Endodermal cell (in vitro differentiated cells): ENCODE data around the gene NHLH1. TPM values are rescaled to one million over a fixed set of nuclear protein-coding genes. Genes with fewer than 3 reads are reported as not detected.
A peak's percentile ranks its signal among the peaks of the same experiment; 100 is the strongest.

Experiments used
- DNase-seq: peaks from one replicate; pipeline ENCODE4 v3.0.0-alpha.2; 2017
- H3K27ac ChIP-seq: 2 replicates; pipeline ENCODE4 v1.5.1; 2013; ENCODE audit warnings: mild to moderate bottlenecking, low read depth, low read length, moderate library complexity
- H3K27me3 ChIP-seq: 2 replicates; pipeline ENCODE4 v1.6.1; 2013; ENCODE audit warnings: mild to moderate bottlenecking, low read length, moderate library complexity; ENCODE audit not compliant: insufficient read depth, control insufficient read depth, poor library complexity, severe bottlenecking
- H3K36me3 ChIP-seq: 2 replicates; pipeline ENCODE4 v1.7.0; 2013; ENCODE audit warnings: mild to moderate bottlenecking, low read length, moderate library complexity; ENCODE audit not compliant: control insufficient read depth, insufficient read depth
- H3K4me1 ChIP-seq: one replicate; pipeline ENCODE4 v1.7.0; 2013; ENCODE audit warnings: low read length; ENCODE audit not compliant: control insufficient read depth, insufficient read depth
- H3K4me3 ChIP-seq: 2 replicates; pipeline ENCODE4 v1.5.1; 2013; ENCODE audit warnings: mild to moderate bottlenecking, low read length, moderate library complexity
- H3K9ac ChIP-seq: 2 replicates; pipeline ENCODE4 v1.6.1; 2013; ENCODE audit warnings: mild to moderate bottlenecking, low read length, moderate library complexity; ENCODE audit not compliant: poor library complexity, severe bottlenecking; ENCODE audit errors: extremely low read depth
- H3K9me3 ChIP-seq: 2 replicates; pipeline ENCODE4 v1.6.1; 2013; ENCODE audit warnings: mild to moderate bottlenecking, low read length, moderate library complexity; ENCODE audit not compliant: control insufficient read depth
- H3K27ac Mint-ChIP-seq: 2 replicates; pipeline ENCODE4 v1.8.0; 2020; ENCODE audit warnings: mixed read lengths
- H3K27me3 Mint-ChIP-seq: 2 replicates; pipeline ENCODE4 v1.8.0; 2021; ENCODE audit warnings: mild to moderate bottlenecking, mixed read lengths; ENCODE audit not compliant: insufficient read depth
- H3K36me3 Mint-ChIP-seq: 2 replicates; pipeline ENCODE4 v1.8.0; 2020; ENCODE audit warnings: low read depth, mixed read lengths
- H3K4me1 Mint-ChIP-seq: 2 replicates; pipeline ENCODE4 v1.8.0; 2020; ENCODE audit warnings: mixed read lengths
- H3K4me3 Mint-ChIP-seq: 2 replicates; pipeline ENCODE4 v1.8.0; 2020; ENCODE audit warnings: mild to moderate bottlenecking, moderate library complexity, mixed read lengths
- H3K9me3 Mint-ChIP-seq: 2 replicates; pipeline ENCODE4 v1.8.0; 2020; ENCODE audit warnings: mild to moderate bottlenecking, mixed read lengths
- CTCF ChIP-seq: fragments of 200-600 bp; sonication (generic); conservative IDR thresholded peaks from 2 replicates; pipeline ENCODE4 v1.5.0; 2021; ENCODE audit warnings: antibody characterized with exemption, mild to moderate bottlenecking
- WGBS, 2 experiments: methylation state at CpG; one replicate each; pipeline versions ENCODE4 v1.1.5 to v1.1.7; 2013; ENCODE audit warnings: missing lambda C conversion rate in 2 of 2, mixed read lengths in 1 of 2; ENCODE audit not compliant: insufficient coverage in 1 of 2, insufficient read length in 1 of 2; 5-methylcytosine and 5-hydroxymethylcytosine counted together
- long read RNA-seq, 4 experiments: library from polyadenylated mRNA in 2 of 4; library from RNA in 1 of 4; library from capped mRNA in 1 of 4; stranded (forward) in 3 of 4; unstranded in 1 of 4; transcript quantifications; one replicate each; pipeline ENCODE4 v2.0.0, GENCODE V29; 2020 to 2021; ENCODE audit warnings: inconsistent platforms in 1 of 4
- polyA plus RNA-seq, 2 experiments: library from polyadenylated mRNA; stranded (reverse); fragments of 50-300 nt; gene quantifications; one replicate each; pipeline ENCODE4 v1.2.3, GENCODE V29; 2013
- total RNA-seq, 2 donors: library from RNA; stranded (reverse); fragmentation: NEBNext Ultra II Directional in 1 of 2; extraction: Animal tissue kit (Norgen Biotek cat#: 25700) in 1 of 2; gene quantifications; 2 replicates in 1 of 2; 3 replicates in 1 of 2; pipeline ENCODE4 v1.2.1, GENCODE V29; 2021

The NHLH1 gene
- under 1 TPM; 0.31 to 0.57 TPM for total RNA-seq
- polyA plus RNA-seq (2013, experiment 1 of 2): 67.1 TPM
- polyA plus RNA-seq (2013, experiment 2 of 2): 44.6 TPM
- long read RNA-seq, experiment 1: 0 reads
- long read RNA-seq, experiment 2: 0 reads
- long read RNA-seq, experiment 3: 0 reads
- long read RNA-seq, experiment 4: 0 reads

- H3K27me3 Mint-ChIP-seq: no peaks in the 10 kb centered on the region
- no peak within 1 kb of the TSS for H3K9ac ChIP-seq
- H3K36me3 ChIP-seq: no peaks in the 10 kb centered on the region
- no peaks in the 10 kb centered on the region for H3K9me3 Mint-ChIP-seq
- 78 to 82% methylated on average over 7 to 14 of the region's 15 CpGs for WGBS, 2 experiments
- no peaks in the 10 kb centered on the region for H3K4me1 ChIP-seq
- H3K27ac ChIP-seq: peak within 1 kb of the TSS; percentile 86
- H3K4me1 Mint-ChIP-seq: peaks cover 8% of the 10 kb centered on the region
- H3K36me3 Mint-ChIP-seq: no peaks in the 10 kb centered on the region
- H3K4me3 ChIP-seq: no peak within 1 kb of the TSS
- no peak for DNase-seq
- H3K27ac Mint-ChIP-seq: no peak within 1 kb of the TSS
- no peak for TF ChIP-seq CTCF
- H3K9me3 ChIP-seq: no peaks in the 10 kb centered on the region
- no peaks in the 10 kb centered on the region for H3K27me3 ChIP-seq
- H3K4me3 Mint-ChIP-seq: no peak within 1 kb of the TSS
Measured at GRCh38 chr1:160366731-160367515, at the start of gene NHLH1. NHLH1 (plus strand) TSS chr1:160367071; CDS start chr1:160370732, 3,661 bp downstream.

- H3K4me3 ChIP-seq: no peak overlapping the region
- WGBS, 2 experiments: 92 to 100% methylated on average over 1 to 2 of the region's 6 CpGs
- no peaks in the 10 kb centered on the region for H3K27me3 ChIP-seq
- Mint-ChIP-seq H3K4me3 (no peak overlapping the region), H3K27me3 (no peaks in the 10 kb centered on the region), H3K36me3 (peaks cover 76% of the 10 kb centered on the region), H3K27ac (no peak overlapping the region), H3K9me3 (no peaks in the 10 kb centered on the region), H3K4me1 (no peaks in the 10 kb centered on the region)
- H3K4me1 ChIP-seq: no peaks in the 10 kb centered on the region
- no peak for DNase-seq
- no peak for TF ChIP-seq CTCF
- no peak overlapping the region for H3K9ac ChIP-seq
- H3K9me3 ChIP-seq: peaks cover 7% of the 10 kb centered on the region
- H3K36me3 ChIP-seq: peaks cover 89% of the 10 kb centered on the region
- H3K27ac ChIP-seq: no peak overlapping the region
Measured at GRCh38 chr1:160322831-160323230, 44.0 kb upstream of the NHLH1 start.

GRCh38 chr1:160325252-160325651 is 41.6 kb upstream of the NHLH1 start:
- no peak for TF ChIP-seq CTCF
- WGBS, 2 experiments: 95 to 100% methylated on average over 1 to 4 of the region's 4 CpGs
- no peaks in the 10 kb centered on the region for H3K9me3 ChIP-seq
- peaks cover 90% of the 10 kb centered on the region for H3K36me3 ChIP-seq
- Mint-ChIP-seq H3K36me3 (peaks cover 74% of the 10 kb centered on the region), H3K9me3 (no peaks in the 10 kb centered on the region), H3K27ac (no peak overlapping the region), H3K27me3 (no peaks in the 10 kb centered on the region), H3K4me3 (no peak overlapping the region), H3K4me1 (no peaks in the 10 kb centered on the region)
- no peaks in the 10 kb centered on the region for H3K4me1 ChIP-seq
- no peak overlapping the region for H3K4me3 ChIP-seq
- H3K27me3 ChIP-seq: no peaks in the 10 kb centered on the region
- H3K27ac ChIP-seq: no peak overlapping the region
- no peak overlapping the region for H3K9ac ChIP-seq
- no peak for DNase-seq
